ENCODE data around the gene GPRC5C. TPM values are rescaled to one million over a fixed set of nuclear protein-coding genes. Genes with fewer than 3 reads are reported as not detected.

Gene GPRC5C
- total and polyA plus RNA-seq, 2 of the 8 experiments (the other 6 are each of a cell fraction or from before 2014, with no cell fraction given) = 18.3 to 55.8 TPM

- TF ChIP-seq E2F6 (IDR thresholded peaks at IDR 0.05) (no peak), RNF2 (IDR thresholded peaks at IDR 0.05; ENCODE audit: borderline replicate concordance, low read depth, low read length, missing control alignments, poor library complexity, severe bottlenecking) (no peak), MAX (IDR thresholded peaks at IDR 0.05) (peak; percentile 55), SAP30 (IDR thresholded peaks at IDR 0.05; ENCODE audit: insufficient read depth, insufficient replicate concordance, low read length) (peak; percentile 47), CHD1 (IDR thresholded peaks at IDR 0.05; ENCODE audit: low read depth, low read length) (no peak), TCF12 (IDR thresholded peaks at IDR 0.05; ENCODE audit: low read depth, low read length) (no peak), EP300 (IDR thresholded peaks at IDR 0.05; ENCODE audit: borderline replicate concordance in 1 of 2, low read depth in 2 of 2, low read length in 2 of 2) (no peak), POLR2AphosphoS5 (IDR thresholded peaks at IDR 0.05; ENCODE audit: low read depth, low read length) (peak; percentile 43; the same call in 1 of the 2 replicates), CBX5 (IDR thresholded peaks at IDR 0.05; ENCODE audit: low read depth, low read length) (no peak), SUZ12 (IDR thresholded peaks at IDR 0.05; ENCODE audit: low read length) (no peak), ATF2 (IDR thresholded peaks at IDR 0.05; ENCODE audit: low read length) (no peak), CEBPB (IDR thresholded peaks at IDR 0.05; ENCODE audit: low read depth, low read length) (0 out of 2 replicates have a peak, but pooled peaks have one; percentile 16), KDM5A (IDR thresholded peaks at IDR 0.05; ENCODE audit: low read length) (no peak), NANOG (IDR thresholded peaks at IDR 0.05; ENCODE audit: insufficient read depth, low read depth, low read length, poor library complexity, severe bottlenecking) (peak; percentile 19), ASH2L (IDR thresholded peaks at IDR 0.05; ENCODE audit: low read length) (no peak), FOSL1 (IDR thresholded peaks at IDR 0.05; ENCODE audit: insufficient read depth, low read depth, low read length) (no peak), TAF7 (optimal IDR thresholded peaks at IDR 0.05; ENCODE audit: borderline replicate concordance, low read depth, low read length) (no peak), JUND (IDR thresholded peaks at IDR 0.05; ENCODE audit: low read length) (no peak), GABPA (IDR thresholded peaks at IDR 0.05; ENCODE audit: borderline replicate concordance, insufficient read depth, low read length) (no peak; the same call in 1 of the 2 replicates), SP1 (IDR thresholded peaks at IDR 0.05; ENCODE audit: low read depth, low read length) (no peak)
These were observed at the start of gene GPRC5C (continued) for GRCh38 chr17:74431568-74432423.
